A673 (cell line): ENCODE results near the gene RGS2.

ENCODE experiments used
- CTCF ChIP-seq: fragments of 300-800, 200-600 bp; sonication (generic); conservative IDR thresholded peaks from 2 replicates; pipeline ENCODE4 v1.5.1; 2017; ENCODE audit warnings: low read depth, mild to moderate bottlenecking, antibody characterized with exemption, low read length, moderate library complexity, mixed read lengths
- EZH2 ChIP-seq: fragments of 200-600 bp; sonication (generic); IDR thresholded peaks from 2 replicates; pipeline ENCODE4 v1.6.1; 2017; ENCODE audit warnings: borderline replicate concordance, low read depth, mild to moderate bottlenecking, mixed read lengths, antibody characterized with exemption, low read length; ENCODE audit not compliant: poor library complexity, severe bottlenecking

- TF ChIP-seq CTCF: no peak
- TF ChIP-seq EZH2: no peak
Observed at GRCh38 chr1:192786576-192786975, 22.3 kb upstream of the RGS2 start.
